Eye (tissue), 1 donor: ENCODE data around the gene ATAT1.

Source experiments
- DNase-seq: peaks from one replicate; pipeline ENCODE4 v3.0.0-alpha.2; 2015

ATAT1 gene

GRCh38 chr6:30614044-30614842, 12.4 kb upstream of the ATAT1 start:
- no peak for DNase-seq

GRCh38 chr6:30614843-30615218, 11.8 kb upstream of the ATAT1 start:
- DNase-seq: peak; percentile 99

- DNase-seq: peak; percentile 93
These were observed 11.3 kb upstream of the ATAT1 start for GRCh38 chr6:30615219-30615957.

- peak; percentile 88 for DNase-seq
These were observed 10.5 kb upstream of the ATAT1 start for GRCh38 chr6:30615958-30616810.

GRCh38 chr6:30616811-30617564, 9.7 kb upstream of the ATAT1 start, which contains the start of gene PPP1R10:
PPP1R10 (minus strand) TSS chr6:30617243; CDS start chr6:30609944, 7,299 bp downstream.
- peak; percentile 100 for DNase-seq

GRCh38 chr6:30617565-30618269, 9.0 kb upstream of the ATAT1 start, which contains the start of gene MRPS18B:
MRPS18B (plus strand) TSS chr6:30617840; CDS start chr6:30617866, 26 bp downstream.
- DNase-seq: peak; percentile 100

- no peak for DNase-seq
These were observed 8.3 kb upstream of the ATAT1 start for GRCh38 chr6:30618270-30618797.

- no peak for DNase-seq
These were observed 7.1 kb upstream of the ATAT1 start for GRCh38 chr6:30619561-30619960.

GRCh38 chr6:30625511-30625910, 1.2 kb upstream of the ATAT1 start:
- no peak for DNase-seq

- DNase-seq: no peak
These were observed 9.2 kb downstream of the ATAT1 start for GRCh38 chr6:30635834-30636233.

- no peak for DNase-seq
These were observed 13.8 kb downstream of the ATAT1 start for GRCh38 chr6:30640481-30640880.

GRCh38 chr6:30641048-30641447, 14.4 kb downstream of the ATAT1 start:
- no peak for DNase-seq

- no peak for DNase-seq
These were observed 17.0 kb downstream of the ATAT1 start for GRCh38 chr6:30643656-30644055.

GRCh38 chr6:30644769-30645168, 18.1 kb downstream of the ATAT1 start:
- DNase-seq: no peak

GRCh38 chr6:30645989-30646388, 19.3 kb downstream of the ATAT1 start:
- no peak for DNase-seq

- DNase-seq: peak; percentile 97
These were observed 20.0 kb downstream of the ATAT1 start, which contains the start of gene C6orf136 for GRCh38 chr6:30646450-30647241. C6orf136 (plus strand) TSS chr6:30647133; CDS start chr6:30647232, 99 bp downstream.

GRCh38 chr6:30647242-30648116, 20.8 kb downstream of the ATAT1 start:
- peak; percentile 96 for DNase-seq

GRCh38 chr6:30651143-30651542, 24.5 kb downstream of the ATAT1 start:
- no peak for DNase-seq
